A549 (cell line): ENCODE measurements around the gene CLIC5. TPM values are rescaled to one million over a fixed set of nuclear protein-coding genes. Genes with fewer than 3 reads are reported as not detected.

Experiments used
- ATAC-seq, 2 experiments: fragments of 200-7000 bp in 1 of 2; fragments of >200 bp in 1 of 2; cut with Nextera tagmentation in 1 of 2; cut with Tn5 transposase in 1 of 2; 3 replicates each; pipeline versions ENCODE4 v1.8.0 to v1.9.1; 2018 to 2020; ENCODE audit warnings: mild to moderate bottlenecking in 1 of 2, moderate library complexity in 1 of 2
- CTCF ChIA-PET: fragments of 300-600 bp; sonication (Branson Sonifier 250); formaldehyde crosslinking; extraction: SDS; loops from one replicate; lab custom pipeline; 2021; ENCODE audit warnings: antibody characterized with exemption, inconsistent platforms; lab: Yijun Ruan, JAX
- POLR2A ChIA-PET: fragments of 350-600 bp; formaldehyde crosslinking; extraction: SDS; loops from one replicate; lab custom pipeline; 2021; ENCODE audit warnings: antibody characterized with exemption, inconsistent platforms; lab: Yijun Ruan, JAX
- DNase-seq, 2 experiments: peaks; one replicate each; pipeline versions ENCODE4 v3.0.0 to v3.0.0-alpha.2; 2011 to 2016; ENCODE audit warnings: low read depth in 1 of 2, low spot score in 1 of 2
- FAIRE-seq: peaks from 2 replicates; lab custom pipeline; 2011; peaks lifted over from hg19 to GRCh38; lab: Jason Lieb, UNC
- H3K27ac ChIP-seq, 2 experiments: fragments of >200 bp; sonication (Bioruptor Twin); formaldehyde crosslinking; 3 replicates each; pipeline ENCODE4 v1.5.1; 2016 to 2017
- H3K4me1 ChIP-seq: fragments of >200 bp; sonication (Bioruptor Twin); formaldehyde crosslinking; 3 replicates; pipeline ENCODE4 v1.6.1; 2016
- H3K4me2 ChIP-seq: fragments of >200 bp; sonication (Bioruptor Twin); formaldehyde crosslinking; 3 replicates; pipeline ENCODE4 v1.6.1; 2016
- H3K4me3 ChIP-seq: fragments of >200 bp; sonication (Bioruptor Twin); formaldehyde crosslinking; 3 replicates; pipeline ENCODE4 v1.5.1; 2016
- H3K9me3 ChIP-seq: fragments of >200 bp; sonication (Bioruptor Twin); formaldehyde crosslinking; 3 replicates; pipeline ENCODE4 v1.6.1; 2016
- BHLHE40 ChIP-seq: IDR thresholded peaks from 2 replicates; pipeline ENCODE4 v1.6.1; 2012; ENCODE audit warnings: low read depth, low read length, inconsistent platforms
- CBX2 ChIP-seq: fragments of 200-600 bp; sonication (generic); IDR thresholded peaks from 2 replicates; pipeline ENCODE4 v1.6.1; 2016; ENCODE audit warnings: low read depth, mild to moderate bottlenecking, borderline replicate concordance
- CEBPB ChIP-seq, 2 experiments: fragments of >200 bp in 1 of 2; sonication (Bioruptor Twin) in 1 of 2; formaldehyde crosslinking in 1 of 2; IDR thresholded peaks; 2 replicates each; pipeline ENCODE4 v1.6.1; 2012 to 2016
- CHD2 ChIP-seq: fragments of 150-350 bp; IDR thresholded peaks from 2 replicates; pipeline ENCODE4 v1.6.1; 2014; ENCODE audit warnings: low read length; ENCODE audit not compliant: partially characterized antibody
- FOSB ChIP-seq: fragments of 250-450 bp; sonication (Bioruptor Pico); IDR thresholded peaks from 2 replicates; pipeline ENCODE4 v1.5.0; 2020; ENCODE audit warnings: mild to moderate bottlenecking, moderate library complexity
- FOSL2 ChIP-seq, 2 experiments: fragments of 450-650 bp in 1 of 2; fragments of >200 bp in 1 of 2; sonication (Bioruptor Twin) in 1 of 2; formaldehyde crosslinking; IDR thresholded peaks; 2 replicates each; pipeline versions ENCODE4 v1.5.0 to v1.6.1; 2016 to 2020; ENCODE audit warnings: mild to moderate bottlenecking in 1 of 2, moderate library complexity in 1 of 2
- GATA3 ChIP-seq: IDR thresholded peaks from 2 replicates; pipeline ENCODE4 v1.6.1; 2012; ENCODE audit warnings: borderline replicate concordance
- HDAC2 ChIP-seq: fragments of 200-600 bp; sonication (generic); IDR thresholded peaks from 2 replicates; pipeline ENCODE4 v1.6.1; 2016
- HOXA7 ChIP-seq: fragments of 250-450 bp; sonication (Bioruptor Pico); IDR thresholded peaks from 2 replicates; pipeline ENCODE4 v1.5.0; 2020; ENCODE audit warnings: mild to moderate bottlenecking, moderate library complexity
- HOXB13 ChIP-seq: fragments of 250-450 bp; sonication (Bioruptor Pico); IDR thresholded peaks from 2 replicates; pipeline ENCODE4 v1.5.0; 2020; ENCODE audit warnings: low read depth, mild to moderate bottlenecking, moderate library complexity
- JUNB ChIP-seq: fragments of >200 bp; sonication (Bioruptor Twin); formaldehyde crosslinking; IDR thresholded peaks from 2 replicates; pipeline ENCODE4 v1.6.1; 2016
- MAFK ChIP-seq: fragments of 450-650 bp; IDR thresholded peaks from 2 replicates; pipeline ENCODE4 v1.6.1; 2014; ENCODE audit not compliant: partially characterized antibody
- MYC ChIP-seq: IDR thresholded peaks from 2 replicates; pipeline ENCODE4 v1.6.1; 2012; ENCODE audit warnings: mild to moderate bottlenecking, inconsistent platforms, low read length, improper control_type of control experiment, borderline replicate concordance
- RARB ChIP-seq: fragments of 250-450 bp; sonication (Bioruptor Pico); IDR thresholded peaks from 2 replicates; pipeline ENCODE4 v1.8.0; 2021; ENCODE audit warnings: mild to moderate bottlenecking, moderate library complexity
- RCOR1 ChIP-seq: fragments of 150-350 bp; IDR thresholded peaks from 2 replicates; pipeline ENCODE4 v1.6.1; 2014; ENCODE audit warnings: antibody characterized with exemption, low read length, low read depth
- RFX5 ChIP-seq: fragments of 450-650 bp; IDR thresholded peaks from 2 replicates; pipeline ENCODE4 v1.7.1; 2014; ENCODE audit warnings: antibody characterized with exemption, mild to moderate bottlenecking, moderate library complexity
- SREBF2 ChIP-seq: fragments of 450-650 bp; IDR thresholded peaks from 2 replicates; pipeline ENCODE4 v1.6.1; 2014; ENCODE audit warnings: mild to moderate bottlenecking, moderate library complexity
- TFCP2L1 ChIP-seq: fragments of 250-450 bp; sonication (Bioruptor Pico); IDR thresholded peaks from 2 replicates; pipeline ENCODE4 v1.5.0; 2021; ENCODE audit warnings: mild to moderate bottlenecking
- TP53 ChIP-seq: fragments of 250-450 bp; sonication (Bioruptor Pico); IDR thresholded peaks from 2 replicates; pipeline ENCODE4 v1.5.0; 2021; ENCODE audit warnings: mild to moderate bottlenecking, moderate library complexity
- ZNF302 ChIP-seq: fragments of 250-450 bp; sonication (Bioruptor Pico); IDR thresholded peaks from 2 replicates; pipeline ENCODE4 v1.9.0; 2021; ENCODE audit warnings: inconsistent platforms, mild to moderate bottlenecking, moderate library complexity
- WGBS: methylation state at CpG from one replicate; pipeline ENCODE4 v1.1.6; 2017; ENCODE audit errors: missing lambda C conversion rate; 5-methylcytosine and 5-hydroxymethylcytosine counted together
- polyA minus RNA-seq: library from RNA; depleted of rRNA, polyadenylated mRNA; stranded (reverse); fragments of >200 nt; gene quantifications from 2 replicates; pipeline ENCODE4 v1.2.3, GENCODE V29; 2011; rRNA and poly(A)+ RNA removed
- polyA plus RNA-seq, 4 experiments: library from polyadenylated mRNA; depleted of rRNA in 3 of 4; stranded (reverse); fragments of >200 nt; fragmentation: RNase III in 1 of 4; extraction: RNeasy Plus Mini Kit Qiagen cat#74134 plus additional on column Dnase treatment in 1 of 4; gene quantifications; 2 replicates in 3 of 4; 3 replicates in 1 of 4; pipeline ENCODE4 v1.2.3, GENCODE V29; 2011 to 2017
- TF ChIP-seq, protein P1 (sequence below): IDR thresholded peaks from 2 replicates; pipeline ENCODE4 v1.6.1; 2012
- TF ChIP-seq, protein P2 (sequence below): fragments of 250-450 bp; sonication (Bioruptor Pico); IDR thresholded peaks from 2 replicates; pipeline ENCODE4 v1.5.0; 2021; ENCODE audit warnings: mild to moderate bottlenecking, moderate library complexity, borderline replicate concordance
- TF ChIP-seq, protein P3 (sequence below): IDR thresholded peaks from 2 replicates; pipeline ENCODE4 v1.6.1; 2012; ENCODE audit warnings: low read depth, borderline replicate concordance
- TF ChIP-seq, protein P4 (sequence below): fragments of 450-650 bp; IDR thresholded peaks from 2 replicates; pipeline ENCODE4 v1.6.1; 2014; ENCODE audit warnings: antibody characterized with exemption

Gene CLIC5
- polyA plus RNA-seq (2011; rRNA removed) (not detected in 2 replicates), polyA plus RNA-seq (2017; fragmentation: RNase III; extraction: RNeasy Plus Mini Kit Qiagen cat#74134 plus additional on column Dnase treatment) (not detected in 3 replicates), polyA minus RNA-seq (not detected in 2 replicates)
- polyA plus RNA-seq (2012; cell fraction: cytosol; rRNA removed) = not detected in 2 replicates
- polyA plus RNA-seq (2012; cell fraction: nucleus; rRNA removed) = not detected in 2 replicates

DNA sequence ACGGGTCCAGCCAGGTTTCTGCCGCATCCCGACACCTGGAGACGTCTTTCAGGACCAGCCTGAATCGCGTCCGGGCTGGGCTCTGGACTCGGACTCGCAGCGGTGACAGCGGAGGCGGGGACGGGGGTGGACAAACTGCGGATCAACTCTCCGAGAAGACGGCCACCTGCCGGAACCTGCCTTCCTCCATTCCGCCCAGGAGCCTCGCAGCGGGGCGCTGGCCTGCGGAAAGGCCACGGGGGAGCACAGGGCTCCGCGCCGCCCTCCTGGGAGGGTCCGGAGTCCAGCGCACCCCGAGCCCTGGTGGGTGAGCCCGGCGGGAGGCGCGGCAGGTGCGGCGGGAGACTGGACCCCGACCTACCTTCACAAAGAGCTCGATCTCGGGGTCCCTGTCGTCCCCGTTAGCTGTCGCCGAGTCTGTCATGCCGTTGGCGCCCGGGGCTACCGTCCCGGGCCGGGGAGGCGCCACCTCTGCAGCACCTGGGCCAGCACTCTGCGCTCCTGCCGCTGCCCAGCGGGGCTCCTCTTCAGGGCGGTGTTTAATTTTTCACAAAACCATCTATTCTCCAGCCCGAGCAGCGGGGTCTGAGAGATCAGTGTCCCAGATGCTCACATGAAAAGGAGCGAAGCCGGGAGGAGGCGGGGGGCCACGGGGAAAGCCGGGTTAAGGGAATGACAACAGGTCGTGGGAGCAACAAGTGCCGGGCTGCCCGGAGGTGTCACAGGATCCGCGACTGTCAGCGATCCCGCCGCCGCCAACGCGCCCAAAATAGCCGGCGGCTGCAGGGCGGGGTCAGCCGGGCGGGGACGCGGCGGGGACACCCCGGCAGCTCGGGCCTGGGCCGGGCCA lies at the start of gene CLIC5:
CLIC5 (minus strand) TSS at position 742 of the 850 bp plus-strand sequence; CDS start at position 424, 318 bp downstream.
- Histone ChIP-seq H3K27ac (no peak within 1 kb of the TSS), H3K4me1 (0 out of 3 replicates have a peak, but pooled peaks cover 5% of the 10 kb centered on the region), H3K4me2 (peak within 1 kb of the TSS; percentile 94), H3K9me3 (no peaks in the 10 kb centered on the region; the same call in 2 of the 3 replicates), H3K4me3 (peak within 1 kb of the TSS; percentile 39)
- ChIA-PET POLR2A (no interaction called here), CTCF (no interaction called here)
- TF ChIP-seq JUNB (no peak), TP53 (CRISPR knock-in tag) (no peak), ZNF302 (CRISPR knock-in tag) (no peak), CHD2 (no peak), RFX5 (no peak), FOSL2 (IDR thresholded peaks at IDR 0.05) (no peak), FOSL2 (CRISPR knock-in tag; IDR thresholded peaks at IDR 0.05) (no peak), GATA3 (no peak), BHLHE40 (no peak), CEBPB (IDR thresholded peaks at IDR 0.05) (no peak)
- TF ChIP-seq, protein P1, sequence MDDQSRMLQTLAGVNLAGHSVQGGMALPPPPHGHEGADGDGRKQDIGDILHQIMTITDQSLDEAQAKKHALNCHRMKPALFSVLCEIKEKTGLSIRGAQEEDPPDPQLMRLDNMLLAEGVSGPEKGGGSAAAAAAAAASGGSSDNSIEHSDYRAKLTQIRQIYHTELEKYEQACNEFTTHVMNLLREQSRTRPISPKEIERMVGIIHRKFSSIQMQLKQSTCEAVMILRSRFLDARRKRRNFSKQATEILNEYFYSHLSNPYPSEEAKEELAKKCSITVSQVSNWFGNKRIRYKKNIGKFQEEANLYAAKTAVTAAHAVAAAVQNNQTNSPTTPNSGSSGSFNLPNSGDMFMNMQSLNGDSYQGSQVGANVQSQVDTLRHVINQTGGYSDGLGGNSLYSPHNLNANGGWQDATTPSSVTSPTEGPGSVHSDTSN = no peak
- TF ChIP-seq, protein P2, sequence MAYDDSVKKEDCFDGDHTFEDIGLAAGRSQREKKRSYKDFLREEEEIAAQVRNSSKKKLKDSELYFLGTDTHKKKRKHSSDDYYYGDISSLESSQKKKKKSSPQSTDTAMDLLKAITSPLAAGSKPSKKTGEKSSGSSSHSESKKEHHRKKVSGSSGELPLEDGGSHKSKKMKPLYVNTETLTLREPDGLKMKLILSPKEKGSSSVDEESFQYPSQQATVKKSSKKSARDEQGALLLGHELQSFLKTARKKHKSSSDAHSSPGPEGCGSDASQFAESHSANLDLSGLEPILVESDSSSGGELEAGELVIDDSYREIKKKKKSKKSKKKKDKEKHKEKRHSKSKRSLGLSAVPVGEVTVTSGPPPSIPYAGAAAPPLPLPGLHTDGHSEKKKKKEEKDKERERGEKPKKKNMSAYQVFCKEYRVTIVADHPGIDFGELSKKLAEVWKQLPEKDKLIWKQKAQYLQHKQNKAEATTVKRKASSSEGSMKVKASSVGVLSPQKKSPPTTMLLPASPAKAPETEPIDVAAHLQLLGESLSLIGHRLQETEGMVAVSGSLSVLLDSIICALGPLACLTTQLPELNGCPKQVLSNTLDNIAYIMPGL (CRISPR knock-in tag) = no peak
- 7% methylated on average over 32 of the region's 82 CpGs for WGBS
- DNase-seq (peak in 1 of 2 experiments; percentile 8), ATAC-seq (peak; percentile 50 to 56; a peak in 5 of 6 replicates), FAIRE-seq (no peak)

DNA sequence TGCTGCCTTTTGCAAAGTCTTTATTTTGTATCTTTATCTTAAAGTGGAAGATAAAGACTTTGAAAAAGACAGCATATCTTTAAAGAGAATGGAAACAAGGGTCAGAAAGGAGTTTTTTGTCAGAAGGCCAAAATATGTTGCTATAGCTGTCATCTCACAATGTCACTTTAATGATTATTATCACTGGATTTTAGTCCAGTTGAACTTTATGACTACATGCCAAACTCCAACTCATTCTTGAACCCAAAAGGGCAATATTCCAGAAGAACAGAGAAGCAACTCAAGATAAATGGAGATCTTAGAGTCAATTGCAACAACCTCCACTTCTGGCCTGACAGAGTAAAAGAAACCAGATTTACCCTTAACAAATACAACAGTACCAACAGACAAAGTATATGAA lies 47.3 kb upstream of the CLIC5 start:
- no peak for DNase-seq
- Histone ChIP-seq H3K4me2 (no peak overlapping the region), H3K4me3 (no peak overlapping the region), H3K27ac (no peak overlapping the region), H3K4me1 (no peaks in the 10 kb centered on the region), H3K9me3 (no peaks in the 10 kb centered on the region)
- no peak for FAIRE-seq
- ChIA-PET CTCF (no interaction called here), POLR2A (no interaction called here)
- TF ChIP-seq RCOR1 (no peak), MAFK (no peak), FOSL2 (IDR thresholded peaks at IDR 0.05) (no peak), FOSL2 (CRISPR knock-in tag; IDR thresholded peaks at IDR 0.05) (no peak), RARB (CRISPR knock-in tag) (no peak), CHD2 (no peak), HOXB13 (CRISPR knock-in tag) (no peak), MYC (no peak), TFCP2L1 (CRISPR knock-in tag) (no peak), HDAC2 (no peak), CEBPB (IDR thresholded peaks at IDR 0.05) (no peak), SREBF2 (no peak), BHLHE40 (no peak), CBX2 (no peak), JUNB (no peak), HOXA7 (CRISPR knock-in tag) (no peak), FOSB (CRISPR knock-in tag) (no peak)
- TF ChIP-seq, protein P3, sequence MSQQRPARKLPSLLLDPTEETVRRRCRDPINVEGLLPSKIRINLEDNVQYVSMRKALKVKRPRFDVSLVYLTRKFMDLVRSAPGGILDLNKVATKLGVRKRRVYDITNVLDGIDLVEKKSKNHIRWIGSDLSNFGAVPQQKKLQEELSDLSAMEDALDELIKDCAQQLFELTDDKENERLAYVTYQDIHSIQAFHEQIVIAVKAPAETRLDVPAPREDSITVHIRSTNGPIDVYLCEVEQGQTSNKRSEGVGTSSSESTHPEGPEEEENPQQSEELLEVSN = no peak
- TF ChIP-seq, protein P4, sequence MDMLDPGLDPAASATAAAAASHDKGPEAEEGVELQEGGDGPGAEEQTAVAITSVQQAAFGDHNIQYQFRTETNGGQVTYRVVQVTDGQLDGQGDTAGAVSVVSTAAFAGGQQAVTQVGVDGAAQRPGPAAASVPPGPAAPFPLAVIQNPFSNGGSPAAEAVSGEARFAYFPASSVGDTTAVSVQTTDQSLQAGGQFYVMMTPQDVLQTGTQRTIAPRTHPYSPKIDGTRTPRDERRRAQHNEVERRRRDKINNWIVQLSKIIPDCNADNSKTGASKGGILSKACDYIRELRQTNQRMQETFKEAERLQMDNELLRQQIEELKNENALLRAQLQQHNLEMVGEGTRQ = no peak
- ATAC-seq = no peak
